ENCODE measurements around the gene CNTNAP2.
"Not testable (repeated sequence)": the region's sequence is repeated elsewhere in the genome, so short reads cannot be mapped to it uniquely, and the experiment has no call there.

The CNTNAP2 gene

DNA sequence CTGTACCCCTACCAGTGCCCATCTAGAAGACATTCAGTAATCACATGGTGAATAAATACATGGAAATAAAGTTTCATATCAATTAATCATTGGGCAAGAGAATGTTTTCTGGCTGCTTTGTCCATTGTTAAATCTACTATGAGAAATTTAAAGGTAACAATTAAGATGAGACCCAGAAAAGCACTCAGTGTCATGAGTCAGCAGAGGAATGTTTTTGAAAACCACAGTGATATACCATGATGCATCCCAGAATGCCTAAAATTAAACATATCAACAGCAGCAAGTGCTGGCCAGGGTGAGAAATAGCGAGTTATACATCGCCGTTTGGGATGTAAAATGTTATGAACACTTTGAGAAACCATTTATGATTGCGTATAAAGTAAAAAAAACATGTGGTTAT, 1648.7 kb downstream of the CNTNAP2 start:
- DNase-seq (ENCODE audit: low read depth) = no peak

DNA sequence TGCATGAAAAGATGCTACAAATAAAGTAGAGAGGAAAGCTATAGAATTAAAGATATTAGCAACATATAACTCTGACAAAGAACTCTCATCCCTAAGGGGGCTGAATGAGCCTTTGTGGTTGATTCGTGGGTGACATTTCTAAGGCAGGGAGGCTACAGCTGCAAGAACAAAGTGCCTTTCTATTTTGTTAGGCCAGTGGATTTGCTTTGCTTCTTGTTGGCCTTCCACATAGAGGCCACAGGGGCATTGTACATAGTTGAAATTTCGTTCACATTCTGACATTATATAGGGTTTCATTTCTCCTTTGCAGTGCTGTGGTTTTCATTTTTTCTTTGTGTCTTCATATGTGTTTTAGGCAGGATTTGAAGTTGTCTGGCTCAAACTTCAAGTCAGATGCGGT, 1654.7 kb downstream of the CNTNAP2 start:
- DNase-seq (ENCODE audit: low read depth) = no peak

GRCh38 chr7:147774461-147774860, 1657.9 kb downstream of the CNTNAP2 start:
- no peak for DNase-seq (ENCODE audit: low read depth)

DNA sequence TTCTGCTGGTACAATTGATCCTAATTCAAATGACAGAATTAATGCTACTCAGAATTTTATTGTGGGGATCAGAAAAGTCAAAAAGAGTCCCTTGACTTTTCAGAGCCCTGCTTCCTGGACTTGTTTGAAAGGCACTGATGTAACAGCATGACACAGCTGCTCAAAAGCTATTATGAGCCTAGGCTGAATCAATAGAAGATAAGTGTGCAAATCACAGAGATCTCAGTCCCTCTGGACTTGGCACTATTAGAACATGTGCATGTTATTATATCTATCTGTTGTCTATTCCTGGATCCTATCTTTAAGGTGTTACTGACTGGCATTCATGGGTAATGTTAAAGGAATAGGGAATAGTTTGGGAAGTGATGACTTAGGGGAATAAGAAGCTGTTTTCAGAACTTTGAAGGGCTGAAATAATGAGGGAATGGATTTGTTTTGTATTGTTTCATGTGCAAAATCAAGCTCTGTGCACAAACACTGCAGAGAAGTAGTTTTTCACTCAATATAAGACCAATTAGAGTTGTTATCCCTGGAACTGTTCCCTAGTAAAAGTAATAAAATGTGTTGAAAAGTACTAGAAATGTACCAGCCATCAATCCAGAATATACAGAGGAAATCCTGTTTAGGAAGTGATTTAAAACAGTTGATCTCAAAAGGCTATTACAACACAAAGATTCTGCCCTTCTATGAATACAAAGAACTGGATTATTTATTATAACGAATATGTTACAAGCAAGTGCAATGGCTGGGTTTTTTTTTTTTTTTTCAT, 1659.1 kb downstream of the CNTNAP2 start:
- no peak for DNase-seq (ENCODE audit: low read depth)

DNA sequence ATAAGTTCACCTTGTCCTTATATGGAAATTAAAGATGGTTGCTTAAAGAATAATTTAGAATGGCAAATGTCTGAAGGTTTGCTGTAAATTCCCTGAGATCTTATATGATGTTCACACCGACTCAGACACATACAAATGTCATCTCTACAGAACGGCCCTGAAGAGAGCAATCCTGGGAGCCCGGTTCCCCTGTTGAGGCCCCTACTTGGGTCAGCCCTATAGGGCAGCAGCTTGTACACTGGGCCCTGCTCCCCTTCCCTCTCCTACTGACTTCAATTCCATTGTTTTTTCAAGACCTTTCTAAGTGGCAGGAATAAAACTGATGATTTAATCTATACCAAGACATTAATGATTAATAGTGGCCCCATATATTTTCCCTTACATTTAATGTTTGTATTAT, 1660.7 kb downstream of the CNTNAP2 start:
- DNase-seq (ENCODE audit: low read depth) = no peak

DNA sequence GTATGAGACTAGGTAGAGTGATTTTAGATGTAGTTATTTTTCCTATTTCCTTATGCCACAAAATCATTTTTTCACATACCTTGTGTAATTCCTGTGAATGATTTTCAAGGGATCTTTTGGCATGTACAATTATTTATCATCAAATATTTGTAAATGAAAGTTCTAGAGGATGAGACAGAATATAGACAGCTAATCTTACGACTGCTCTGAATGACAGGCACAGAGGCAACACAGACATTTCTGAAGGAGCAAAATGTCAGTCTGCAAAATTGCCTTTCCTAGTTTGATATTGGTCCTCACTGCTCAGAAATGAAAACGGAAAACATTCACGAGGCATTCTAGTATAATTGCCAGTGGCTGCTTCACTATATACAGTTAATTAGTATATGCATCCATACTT, 1663.3 kb downstream of the CNTNAP2 start:
- no peak for DNase-seq (ENCODE audit: low read depth)

DNA sequence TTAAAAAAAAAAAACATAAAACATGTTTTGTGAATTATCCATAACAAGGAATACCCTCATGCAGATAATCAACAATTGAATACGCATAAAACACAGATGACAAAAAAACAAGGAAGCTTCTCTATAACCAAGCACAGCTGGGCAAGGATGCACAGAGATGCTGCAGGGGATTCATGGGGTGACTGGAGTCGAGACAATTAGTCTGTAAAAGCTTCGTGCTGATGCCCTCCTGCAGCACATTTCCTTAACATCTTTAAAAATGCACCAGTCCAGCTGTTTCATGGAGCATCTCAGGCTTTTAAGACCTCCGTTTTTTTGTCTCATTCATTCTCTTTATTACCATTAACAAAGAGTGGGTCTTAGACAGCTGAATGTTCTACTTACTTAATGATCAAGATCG, 1680.0 kb downstream of the CNTNAP2 start:
- no peak for DNase-seq (ENCODE audit: low read depth)

- DNase-seq (ENCODE audit: low read depth) = no peak
Measured at GRCh38 chr7:147798001-147798400, 1681.4 kb downstream of the CNTNAP2 start.

DNA sequence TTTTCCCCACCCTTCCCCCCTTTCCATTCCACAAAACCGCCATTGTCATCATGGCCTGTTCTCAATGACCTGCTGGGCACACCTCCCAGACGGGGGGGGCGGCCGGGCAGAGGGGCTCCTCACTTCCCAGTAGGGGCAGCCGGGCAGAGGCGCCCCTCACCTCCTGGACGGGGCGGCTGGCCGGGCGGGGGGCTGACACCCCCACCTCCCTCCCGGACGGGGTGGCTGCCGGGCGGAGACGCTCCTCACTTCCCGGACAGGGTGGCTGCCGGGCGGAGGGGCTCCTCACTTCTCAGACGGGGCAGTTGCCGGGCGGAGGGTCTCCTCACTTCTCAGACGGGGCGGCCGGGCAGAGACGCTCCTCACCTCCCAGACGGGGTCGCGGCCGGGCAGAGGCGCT, 1685.2 kb downstream of the CNTNAP2 start:
- DNase-seq (ENCODE audit: low read depth) = not testable (repeated sequence)

DNA sequence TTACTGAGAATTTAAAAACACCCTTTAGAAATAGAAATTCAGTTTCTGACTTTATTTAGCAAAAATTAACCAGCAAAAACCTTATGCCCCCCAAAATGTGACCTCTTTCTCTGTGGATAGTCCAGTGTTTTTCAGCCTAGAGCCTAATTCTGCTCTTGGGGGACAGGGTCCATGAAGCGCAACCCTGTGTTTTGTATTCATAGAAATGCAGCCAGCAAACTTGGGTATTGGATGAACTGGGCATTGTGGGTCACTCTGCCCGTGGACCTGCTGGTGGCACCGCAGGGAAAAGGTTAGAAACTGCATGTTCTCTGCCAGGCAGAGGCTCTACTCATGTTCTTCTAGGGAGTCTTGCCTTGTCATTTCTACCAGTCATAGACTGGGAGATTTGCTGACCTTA, 1686.5 kb downstream of the CNTNAP2 start:
- no peak for DNase-seq (ENCODE audit: low read depth)

GRCh38 chr7:147803606-147804005, 1687.0 kb downstream of the CNTNAP2 start:
- DNase-seq (ENCODE audit: low read depth) = no peak

DNA sequence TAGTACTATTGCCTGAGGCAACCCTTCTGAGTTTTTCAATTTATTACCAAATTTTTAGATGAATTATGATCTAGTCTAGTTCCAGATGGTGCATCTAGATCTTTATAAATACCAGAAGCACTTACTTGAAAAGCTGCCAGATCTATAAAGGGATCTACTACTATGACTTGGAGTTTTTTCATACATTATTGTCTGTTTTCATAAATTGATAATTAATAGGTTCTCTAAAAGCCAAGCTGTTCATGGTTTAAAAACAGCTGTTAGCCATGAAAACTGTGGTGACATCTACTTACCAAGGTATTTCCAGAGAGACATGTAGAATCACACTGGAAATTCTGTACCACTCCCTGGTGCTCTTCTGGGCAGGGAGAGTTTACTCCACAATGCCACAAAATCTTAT, 1687.4 kb downstream of the CNTNAP2 start:
- no peak for DNase-seq (ENCODE audit: low read depth)

- DNase-seq (ENCODE audit: low read depth) = no peak
Measured at GRCh38 chr7:147805996-147806576, 1689.5 kb downstream of the CNTNAP2 start.

- no peak for DNase-seq (ENCODE audit: low read depth)
Measured at GRCh38 chr7:147809786-147810185, 1693.2 kb downstream of the CNTNAP2 start.

DNA sequence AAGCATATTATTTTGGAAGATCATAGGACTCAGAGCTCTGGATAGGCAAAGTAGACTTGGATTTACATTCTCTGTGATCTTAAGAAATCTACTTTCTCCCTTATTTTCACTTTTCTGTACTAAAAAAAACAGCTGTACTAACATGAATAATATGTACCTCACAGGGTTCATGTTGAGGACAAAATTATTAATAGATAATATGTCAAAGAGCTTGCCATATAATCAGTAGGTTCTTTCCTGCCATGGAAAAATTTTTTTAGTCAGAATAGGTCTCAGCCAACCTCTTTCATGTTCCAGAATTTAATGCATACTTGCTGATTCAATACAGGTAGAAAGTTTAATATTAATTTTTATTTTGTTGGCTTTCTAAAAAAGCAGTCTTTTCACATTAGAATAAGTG, 1693.7 kb downstream of the CNTNAP2 start:
- DNase-seq (ENCODE audit: low read depth) = no peak

DNA sequence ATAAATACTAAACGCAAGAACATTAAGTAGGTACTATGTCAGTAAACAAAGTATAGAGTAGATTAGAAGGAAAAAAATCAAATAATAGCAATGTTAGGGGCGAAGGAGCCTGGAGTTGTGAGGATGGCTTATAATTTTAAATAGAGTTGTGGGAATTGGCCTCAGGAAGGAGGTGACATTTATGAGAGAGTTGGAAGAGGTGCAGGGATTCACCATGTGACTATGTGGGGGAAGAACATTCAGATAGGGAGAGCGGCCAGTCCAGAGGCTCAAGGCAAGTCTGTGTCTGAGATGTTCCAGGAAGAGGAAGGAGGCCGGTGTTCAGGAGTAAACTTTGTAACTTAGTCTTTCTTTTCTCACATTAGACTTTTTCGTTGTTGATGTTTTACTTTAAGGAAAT, 1695.3 kb downstream of the CNTNAP2 start:
- no peak for DNase-seq (ENCODE audit: low read depth)

DNA sequence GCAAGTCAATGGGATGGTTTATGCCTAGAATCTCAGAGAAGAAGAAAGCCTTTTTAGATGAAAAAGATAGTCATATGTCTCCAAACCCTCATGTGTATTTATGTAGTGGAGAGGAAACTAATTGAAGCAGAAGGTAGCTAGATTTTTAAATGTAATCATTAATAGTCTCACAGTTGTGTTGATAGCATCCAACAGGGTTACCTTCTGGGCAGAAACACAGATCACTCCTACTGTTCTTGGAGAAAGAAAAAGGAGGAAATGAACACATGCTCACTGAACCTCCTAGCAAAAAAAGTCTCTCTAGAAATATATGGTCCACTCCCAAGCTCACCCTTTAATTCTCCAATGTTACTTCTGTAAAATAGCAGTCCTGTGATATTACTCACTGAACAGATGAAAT, 1696.7 kb downstream of the CNTNAP2 start:
- DNase-seq (ENCODE audit: low read depth) = no peak

GRCh38 chr7:147818317-147818716, 1701.7 kb downstream of the CNTNAP2 start:
- DNase-seq (ENCODE audit: low read depth) = no peak

DNA sequence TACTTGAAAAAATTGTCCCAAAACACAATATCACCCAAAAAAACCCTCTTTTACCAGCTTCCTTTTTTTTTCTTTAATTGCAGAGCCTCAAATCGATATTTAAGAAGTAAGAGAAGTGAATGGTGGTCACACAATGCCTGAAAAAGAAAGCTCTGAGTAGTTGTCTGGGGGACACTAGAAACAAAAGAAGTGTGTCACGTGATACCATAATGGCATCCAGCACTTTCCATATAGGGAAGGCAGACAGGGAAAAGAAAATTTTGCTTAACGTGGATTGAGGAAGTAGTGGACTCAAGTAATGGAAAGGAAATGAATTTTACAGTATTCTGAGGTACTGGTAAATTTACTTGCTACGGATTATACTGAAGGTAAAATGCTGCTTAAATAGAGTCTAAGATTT, 1708.1 kb downstream of the CNTNAP2 start:
- DNase-seq (ENCODE audit: low read depth) = no peak

DNA sequence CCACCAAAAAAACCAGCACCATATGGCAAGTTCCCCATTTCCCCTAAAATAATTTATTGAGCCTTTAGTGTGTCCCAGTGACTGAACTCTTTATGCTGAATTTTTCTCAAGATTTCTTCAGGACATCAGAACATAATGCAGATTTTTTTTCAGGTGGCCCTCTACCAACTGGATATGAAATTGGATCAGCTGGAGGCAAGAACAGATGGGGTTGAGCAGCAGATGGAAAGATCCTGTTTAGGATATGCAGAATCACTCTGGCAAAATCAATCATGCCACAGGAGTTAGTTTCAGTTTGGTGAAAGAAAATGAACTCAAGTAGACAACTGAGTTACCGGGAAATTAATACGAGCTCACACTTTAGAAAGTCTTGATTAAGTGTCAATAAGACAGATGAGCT, 1712.4 kb downstream of the CNTNAP2 start:
- DNase-seq (ENCODE audit: low read depth) = no peak

- DNase-seq (ENCODE audit: low read depth) = no peak
Measured at GRCh38 chr7:147833557-147833956, 1717.0 kb downstream of the CNTNAP2 start.

GRCh38 chr7:147833970-147834369, 1717.4 kb downstream of the CNTNAP2 start:
- DNase-seq (ENCODE audit: low read depth) = no peak

- DNase-seq (ENCODE audit: low read depth) = no peak
Measured at GRCh38 chr7:147852833-147853232, 1736.2 kb downstream of the CNTNAP2 start.
